Right hindlimb (tissue), 1 donor: ENCODE results near the gene PTPN23.

Experiments
- DNase-seq: peaks from one replicate; pipeline ENCODE4 v3.0.0-alpha.2; 2018

PTPN23 gene

DNA sequence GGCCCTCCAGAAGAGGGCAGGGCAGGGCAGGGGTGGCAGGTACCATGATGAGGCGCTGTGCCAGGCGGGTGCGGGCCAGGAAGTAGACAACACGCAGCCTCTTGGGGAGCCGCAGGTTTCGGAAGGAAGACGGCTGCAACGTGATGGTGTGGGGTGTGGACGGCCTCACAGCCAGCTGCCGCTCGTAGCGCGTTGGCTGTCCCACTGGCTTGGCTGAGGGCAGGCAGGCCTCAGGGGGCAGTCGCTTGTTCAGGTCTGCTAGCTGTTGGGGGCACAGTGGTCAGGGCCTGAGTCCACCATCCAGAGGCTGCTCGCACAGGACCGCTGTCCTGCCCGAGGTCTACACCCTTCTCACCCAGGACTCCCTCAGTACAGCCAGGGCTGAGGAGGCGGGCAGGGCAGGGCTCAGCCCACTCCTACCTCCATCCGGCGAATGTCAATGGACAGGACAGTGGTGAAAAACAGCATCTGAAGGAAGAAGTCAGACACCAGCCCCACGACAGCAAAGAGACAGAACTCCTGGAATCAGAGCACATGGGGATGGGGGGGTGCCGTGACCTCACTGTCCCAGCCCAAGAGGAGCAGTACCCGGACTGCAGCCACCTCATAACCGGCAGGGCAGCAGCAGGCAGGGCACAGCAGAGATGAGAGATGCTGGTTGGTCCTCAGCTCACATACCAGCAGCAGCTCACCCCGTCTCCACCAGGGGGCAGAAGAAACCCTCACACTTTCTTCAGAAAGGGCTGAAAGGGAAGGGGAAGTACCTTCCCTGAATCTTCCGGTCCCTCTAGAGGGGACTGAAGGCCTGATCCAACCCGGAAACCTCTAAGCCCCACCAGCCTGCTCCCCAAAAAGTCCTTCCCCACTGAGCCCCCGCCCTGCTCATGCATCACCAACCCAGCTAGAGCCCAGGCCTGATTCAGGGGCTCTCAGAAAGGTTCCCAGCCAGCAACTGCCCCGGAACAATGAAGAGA lies 40.0 kb downstream of the PTPN23 start:
- DNase-seq, result peak; percentile 88

DNA sequence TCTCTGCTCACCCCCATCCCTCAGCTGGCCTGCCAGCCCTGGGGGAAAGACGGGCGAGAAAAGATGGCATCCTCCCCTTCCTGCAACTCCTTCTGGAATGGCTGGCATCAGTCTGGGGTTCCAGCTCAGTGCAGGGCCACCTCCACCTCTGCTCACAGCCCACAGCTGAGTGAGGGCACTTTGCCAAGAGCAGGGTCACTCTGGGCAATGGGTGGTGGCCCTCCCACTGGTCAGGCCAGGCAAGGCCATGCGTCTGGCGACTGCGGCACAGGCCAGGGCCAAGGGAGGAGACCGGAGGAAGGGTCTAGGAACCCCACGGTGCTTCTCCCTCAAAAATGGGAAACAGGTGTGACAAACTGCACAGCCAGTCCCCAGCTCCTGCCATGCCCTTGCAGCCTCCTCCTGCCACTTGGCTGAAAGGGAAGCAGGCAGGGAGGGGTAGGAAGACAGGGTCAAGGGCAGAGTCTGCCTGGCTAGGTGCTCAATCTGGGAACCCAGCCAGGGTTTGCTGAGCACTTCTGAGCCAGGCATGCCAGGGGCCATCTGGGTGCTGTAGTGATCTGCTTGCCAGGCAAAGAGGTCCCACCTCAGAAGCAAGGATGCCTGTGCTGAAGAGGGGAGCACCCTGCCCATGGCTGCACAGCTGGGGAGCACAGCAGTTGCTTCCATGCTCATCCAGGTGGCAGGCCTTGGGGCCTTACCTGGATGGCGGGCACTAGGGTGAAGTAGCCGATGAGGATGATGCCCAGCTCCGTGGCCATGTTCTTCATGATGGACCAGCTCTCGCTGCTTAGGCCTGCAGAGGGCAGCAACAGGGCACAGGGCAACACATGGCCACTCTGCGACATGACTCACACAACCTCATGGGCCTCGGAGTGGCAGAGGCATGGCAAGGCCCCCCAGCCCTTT lies 41.2 kb downstream of the PTPN23 start:
- DNase-seq, result peak; percentile 22

DNA sequence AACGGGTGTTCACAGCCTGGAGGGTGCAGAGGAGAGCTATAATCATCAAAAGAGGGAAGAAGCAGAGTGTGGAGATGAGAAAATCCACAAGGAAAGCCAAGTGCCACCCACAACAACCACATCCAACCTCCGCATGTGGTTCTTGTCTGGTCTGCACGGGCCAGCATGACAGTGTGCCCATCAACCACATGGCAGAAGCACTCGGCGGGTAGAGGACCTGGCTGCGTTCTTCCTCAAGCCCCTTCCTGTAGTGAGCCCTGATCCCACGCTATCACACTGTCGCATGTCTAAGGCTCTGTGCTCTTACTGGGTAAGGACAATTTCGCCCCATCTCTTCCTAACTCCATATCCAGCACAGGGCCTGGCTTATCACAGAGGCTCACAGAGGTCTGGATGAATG lies 41.9 kb downstream of the PTPN23 start:
- no peak for DNase-seq

GRCh38 chr3:47423548-47424145 lies 42.8 kb downstream of the PTPN23 start:
- peak; percentile 11 for DNase-seq

- no peak for DNase-seq
Observed at GRCh38 chr3:47424434-47425382, 43.9 kb downstream of the PTPN23 start.

- DNase-seq, result no peak
Observed at GRCh38 chr3:47425383-47425778, 44.6 kb downstream of the PTPN23 start.

DNA sequence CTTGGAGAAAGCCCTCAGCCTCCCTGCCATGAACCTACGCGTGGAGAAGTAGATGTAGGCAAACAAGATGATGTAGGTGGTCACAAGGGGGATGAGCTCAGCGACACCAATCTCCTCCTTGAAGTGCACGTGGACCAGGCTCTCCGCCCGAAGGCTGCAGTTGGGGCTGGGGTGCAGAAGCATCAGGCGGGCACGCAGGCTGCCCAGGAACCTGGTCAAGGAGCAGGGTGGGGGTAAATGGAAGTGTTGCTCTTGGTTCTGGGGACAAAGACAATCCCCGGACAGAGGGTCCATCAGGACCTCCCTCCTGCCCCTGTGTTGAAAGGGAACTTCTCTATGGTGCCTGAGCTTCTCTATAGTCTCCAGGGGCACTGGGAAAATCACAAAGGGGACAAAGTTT lies 45.1 kb downstream of the PTPN23 start:
- no peak for DNase-seq

DNA sequence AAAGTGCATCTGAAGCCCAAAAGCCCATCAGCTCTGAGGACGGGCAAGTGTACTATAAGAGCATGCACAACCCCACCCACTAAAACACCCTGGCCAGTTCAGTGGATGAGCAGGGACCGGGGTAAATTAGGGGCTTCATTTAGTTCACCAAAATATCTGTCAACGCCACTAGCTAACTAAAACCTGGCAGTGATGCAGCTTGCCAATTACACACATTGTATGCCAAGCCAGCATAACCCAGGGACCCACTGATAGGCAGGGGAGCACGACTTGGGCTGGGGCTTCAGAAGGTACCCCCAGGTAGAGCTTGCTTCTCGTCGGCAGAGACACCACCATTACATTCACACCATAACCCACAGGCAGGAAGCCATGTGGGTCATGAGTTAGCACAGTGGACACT lies 47.0 kb downstream of the PTPN23 start:
- DNase-seq, result no peak

DNA sequence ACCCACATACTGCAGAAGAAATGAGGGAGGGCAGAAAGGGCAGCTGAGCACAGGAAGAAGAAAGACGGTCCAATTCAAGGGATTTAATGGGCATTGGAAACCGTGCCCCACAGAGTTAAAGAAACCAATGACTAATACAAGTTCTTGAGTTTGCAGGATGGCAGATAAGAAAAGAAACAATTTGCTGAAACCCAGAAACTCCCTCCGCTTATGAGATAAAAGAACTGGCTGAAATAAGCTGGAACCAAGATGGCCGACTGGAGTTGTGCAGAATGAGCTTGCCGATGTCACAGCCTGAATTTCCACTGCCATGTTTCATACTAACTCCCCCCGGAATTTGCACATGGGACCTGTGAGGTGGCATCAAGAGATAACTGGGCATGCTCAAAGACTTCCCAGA lies 47.8 kb downstream of the PTPN23 start:
- DNase-seq, result no peak

GRCh38 chr3:47429476-47430270 lies 48.9 kb downstream of the PTPN23 start:
- no peak for DNase-seq

- DNase-seq, result no peak
Observed at GRCh38 chr3:47430606-47431005, 49.8 kb downstream of the PTPN23 start.

- DNase-seq, result no peak
Observed at GRCh38 chr3:47431225-47431624, 50.4 kb downstream of the PTPN23 start.

- no peak for DNase-seq
Observed at GRCh38 chr3:47432673-47433072, 51.9 kb downstream of the PTPN23 start.

DNA sequence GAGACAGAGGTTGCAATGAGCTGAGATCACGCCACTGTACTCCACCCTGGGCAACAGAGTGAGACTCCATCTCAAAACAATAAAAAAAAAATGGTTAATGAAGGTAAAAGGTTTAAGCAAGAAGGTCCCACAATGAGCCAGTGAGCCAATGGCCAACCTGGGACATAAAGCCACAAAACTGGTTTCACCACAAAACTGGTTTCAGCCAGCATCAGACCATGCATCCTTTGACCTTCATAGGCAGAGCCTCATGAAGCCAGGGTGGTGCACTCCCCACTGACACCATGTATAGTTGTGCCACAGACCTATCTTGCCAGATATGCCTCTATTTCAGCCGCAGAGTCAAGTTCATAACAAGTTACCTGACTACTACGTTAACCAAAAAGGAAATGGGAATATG lies 53.0 kb downstream of the PTPN23 start:
- no peak for DNase-seq

- no peak for DNase-seq
Observed at GRCh38 chr3:47434849-47435248, 54.0 kb downstream of the PTPN23 start.

DNA sequence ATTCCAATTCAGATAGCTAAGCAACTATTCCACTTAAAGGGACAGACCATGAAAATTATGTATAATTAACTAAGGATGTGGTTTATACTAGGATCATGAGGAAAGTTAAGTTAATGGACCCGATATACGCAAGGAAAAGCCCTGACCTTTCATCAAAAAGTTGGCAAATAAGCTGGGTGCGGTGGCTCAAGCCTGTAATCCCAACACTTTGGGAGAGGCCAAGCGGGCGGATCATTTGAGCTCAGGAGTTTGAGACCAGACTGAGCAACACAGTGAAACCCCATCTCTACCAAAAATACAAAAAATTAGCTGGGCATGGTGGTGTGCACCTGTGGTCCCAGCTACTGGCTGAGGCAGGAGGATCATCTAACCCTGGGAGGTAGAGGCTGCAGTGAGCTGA lies 55.4 kb downstream of the PTPN23 start:
- no peak for DNase-seq

GRCh38 chr3:47440131-47440530 lies 59.3 kb downstream of the PTPN23 start:
- no peak for DNase-seq

GRCh38 chr3:47441796-47442551 lies 61.2 kb downstream of the PTPN23 start:
- DNase-seq, result no peak

DNA sequence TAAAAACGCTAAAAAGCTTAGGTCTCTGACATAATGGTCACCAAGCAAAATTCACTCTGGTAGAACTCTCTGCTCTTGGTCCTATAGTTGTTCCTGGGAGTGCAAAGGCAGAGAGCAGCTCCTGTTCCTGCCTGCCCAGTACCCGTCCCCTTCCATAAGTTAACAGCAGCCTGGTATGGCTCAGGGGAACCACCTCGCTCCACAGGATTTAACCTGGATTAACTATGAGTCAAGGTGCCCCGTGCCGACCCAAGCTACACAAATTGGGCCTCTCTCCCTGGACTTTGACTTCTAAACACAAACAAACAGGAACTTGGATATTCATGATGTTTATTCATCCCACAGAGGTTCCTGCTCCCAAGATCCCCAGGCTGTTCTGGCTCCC lies 62.8 kb downstream of the PTPN23 start:
- no peak for DNase-seq

DNA sequence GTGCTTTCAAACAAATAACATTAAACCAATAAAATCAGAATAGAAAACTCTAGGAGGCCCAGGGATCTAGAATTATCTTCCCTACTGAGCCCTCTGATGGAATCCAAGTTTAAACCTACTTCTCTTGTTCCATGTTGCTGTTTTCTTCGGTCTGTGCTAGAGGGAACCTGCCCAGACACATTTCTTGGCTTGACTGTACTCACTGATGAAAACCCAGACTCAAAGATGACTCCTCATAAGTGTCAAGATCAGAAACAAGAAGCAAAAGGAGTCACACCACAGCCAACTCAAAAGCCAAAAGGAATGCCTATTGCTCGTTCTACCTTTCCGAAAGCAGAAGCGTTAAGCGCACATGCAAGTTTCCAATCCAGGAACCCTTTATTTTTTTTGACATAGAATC lies 63.3 kb downstream of the PTPN23 start:
- DNase-seq, result no peak
